ENCODE data around the gene IRX3. TPM values are rescaled to one million over a fixed set of nuclear protein-coding genes. Genes with fewer than 3 reads are reported as not detected.

IRX3 gene
- total RNA-seq, 1 experiment from 2014 or later = 2.4 TPM

GRCh38 chr16:54275956-54276355, 10.6 kb downstream of the IRX3 start:
- Histone ChIP-seq H2AFZ (ENCODE audit: low read length) (no peak overlapping the region), H2BK12ac (ENCODE audit: insufficient read length, low read depth, low read length) (no peak overlapping the region), H3K27ac (ENCODE audit: insufficient read length, low read depth, low read length) (no peak overlapping the region), H4K8ac (replicated peaks; ENCODE audit: insufficient read length, low read depth, low read length) (no peak overlapping the region), H3K4me1 (ENCODE audit: insufficient read depth, low read length) (no peaks in the 10 kb centered on the region), H2BK20ac (ENCODE audit: low read depth, low read length, poor library complexity, severe bottlenecking) (no peak overlapping the region), H3K14ac (ENCODE audit: insufficient read depth, low read length) (no peak overlapping the region), H3K18ac (ENCODE audit: insufficient read length, low read depth, low read length) (no peak overlapping the region), H2BK15ac (ENCODE audit: low read depth, low read length) (no peak overlapping the region), H3K9me3 (ENCODE audit: control insufficient read depth, low read depth, low read length) (no peaks in the 10 kb centered on the region), H3K23ac (ENCODE audit: insufficient read length, low read depth, low read length) (no peak overlapping the region), H3K79me2 (ENCODE audit: insufficient read depth, low read length) (no peaks in the 10 kb centered on the region), H3K27me3 (ENCODE audit: insufficient read depth, low read length) (peaks cover 11% of the 10 kb centered on the region; the same call in 1 of the 2 replicates), H3T11ph (ENCODE audit: low read length) (no peak overlapping the region), H3K4ac (ENCODE audit: low read depth, low read length) (no peak overlapping the region), H3K4me2 (ENCODE audit: insufficient read depth, insufficient read length, low read length) (no peak overlapping the region), H4K91ac (ENCODE audit: insufficient read length, low read depth, low read length) (no peak overlapping the region), H2AK5ac (ENCODE audit: insufficient read length, low read length) (no peak overlapping the region), H3K9ac (ENCODE audit: extremely low read depth, insufficient read length, low read length) (no peak overlapping the region), H3K56ac (ENCODE audit: insufficient read length, low read depth, low read length) (no peak overlapping the region), H4K5ac (ENCODE audit: insufficient read length, low read depth, low read length) (no peak overlapping the region), H2BK120ac (ENCODE audit: low read depth, low read length, poor library complexity, severe bottlenecking) (no peak overlapping the region), H2BK5ac (ENCODE audit: insufficient read length, low read length) (no peak overlapping the region), H3K79me1 (ENCODE audit: insufficient read depth, low read depth, low read length, poor library complexity, severe bottlenecking) (no peaks in the 10 kb centered on the region), H3K23me2 (ENCODE audit: insufficient read length, low read depth, low read length, poor library complexity, severe bottlenecking) (no peaks in the 10 kb centered on the region), H4K20me1 (ENCODE audit: control insufficient read depth, insufficient read depth, insufficient read length) (no peaks in the 10 kb centered on the region)
- no peak for DNase-seq
- H3K4me3 Mint-ChIP-seq = no peak overlapping the region
- H3K27me3 Mint-ChIP-seq (ENCODE audit: low read depth) = peaks cover 32% of the 10 kb centered on the region
- peaks cover 0 to 15% of the 10 kb centered on the region in 2 experiments; a peak in 2 of 4 replicates for H3K4me1 Mint-ChIP-seq
- H3K9me3 Mint-ChIP-seq = no peaks in the 10 kb centered on the region
- no CpG with 5 or more reads among the region's 6 CpGs for WGBS (ENCODE audit: extremely low coverage, insufficient read length, low lambda C conversion rate)
- no peaks in the 10 kb centered on the region for H3K36me3 Mint-ChIP-seq (ENCODE audit: insufficient read depth in 1 of 3, low read depth in 3 of 3)
- no peak overlapping the region for H3K27ac Mint-ChIP-seq
- TF ChIP-seq CTCF (conservative IDR thresholded peaks at IDR 0.05) = no peak
